IPS-11a (cell line): ENCODE measurements around the gene NCR3LG1.
A peak's percentile ranks its signal among the peaks of the same experiment; 100 is the strongest.

Source experiments
- H3K4me3 ChIP-seq: one replicate; pipeline ENCODE4 v1.5.1; 2013; ENCODE audit warnings: low read depth, low read length, control low read depth

The NCR3LG1 gene

GRCh38 chr11:17369684-17370243, 18.2 kb downstream of the NCR3LG1 start:
- H3K4me3 ChIP-seq, result no peak overlapping the region

- no peak overlapping the region for H3K4me3 ChIP-seq
These were observed 20.0 kb downstream of the NCR3LG1 start for GRCh38 chr11:17371614-17372013.

- no peak overlapping the region for H3K4me3 ChIP-seq
These were observed 23.9 kb downstream of the NCR3LG1 start for GRCh38 chr11:17375547-17375946.

GRCh38 chr11:17376493-17376892, 24.9 kb downstream of the NCR3LG1 start:
- H3K4me3 ChIP-seq, result no peak overlapping the region

GRCh38 chr11:17378655-17379054, 27.1 kb downstream of the NCR3LG1 start:
- H3K4me3 ChIP-seq, result no peak overlapping the region

GRCh38 chr11:17379383-17380180, 28.0 kb downstream of the NCR3LG1 start:
- no peak overlapping the region for H3K4me3 ChIP-seq

- no peak overlapping the region for H3K4me3 ChIP-seq
These were observed 29.6 kb downstream of the NCR3LG1 start for GRCh38 chr11:17381156-17381555.

- no peak overlapping the region for H3K4me3 ChIP-seq
These were observed 30.6 kb downstream of the NCR3LG1 start for GRCh38 chr11:17382046-17382728.

GRCh38 chr11:17383461-17383860, 31.9 kb downstream of the NCR3LG1 start:
- no peak overlapping the region for H3K4me3 ChIP-seq

GRCh38 chr11:17384002-17384511, 32.5 kb downstream of the NCR3LG1 start:
- no peak overlapping the region for H3K4me3 ChIP-seq

GRCh38 chr11:17385492-17385891, 33.9 kb downstream of the NCR3LG1 start:
- H3K4me3 ChIP-seq, result no peak overlapping the region

- no peak overlapping the region for H3K4me3 ChIP-seq
These were observed 34.3 kb downstream of the NCR3LG1 start for GRCh38 chr11:17385926-17386325.

GRCh38 chr11:17386331-17387084, 34.9 kb downstream of the NCR3LG1 start:
- H3K4me3 ChIP-seq, result no peak overlapping the region

- no peak overlapping the region for H3K4me3 ChIP-seq
These were observed 35.7 kb downstream of the NCR3LG1 start for GRCh38 chr11:17387254-17387653.

- H3K4me3 ChIP-seq, result no peak overlapping the region
These were observed 36.2 kb downstream of the NCR3LG1 start for GRCh38 chr11:17387811-17388210.

GRCh38 chr11:17388609-17389210, 37.1 kb downstream of the NCR3LG1 start, which contains the start of gene KCNJ11:
KCNJ11 (minus strand) TSS chr11:17388659; CDS start chr11:17388091, 568 bp downstream.
- peak within 1 kb of the TSS; percentile 54 for H3K4me3 ChIP-seq

GRCh38 chr11:17389211-17389956, 37.8 kb downstream of the NCR3LG1 start:
- H3K4me3 ChIP-seq, result peak overlapping the region; percentile 54

- no peak overlapping the region for H3K4me3 ChIP-seq
These were observed 38.5 kb downstream of the NCR3LG1 start for GRCh38 chr11:17389957-17390649.
